ENCODE results near the gene COX20. TPM values are rescaled to one million over a fixed set of nuclear protein-coding genes. Genes with fewer than 3 reads are reported as not detected.

COX20 gene
- total and polyA plus RNA-seq, 2 of the 4 experiments (the other 2 are of a cell fraction), result 13.3 to 27.0 TPM

GRCh38 chr1:244800821-244801220 lies 34.6 kb upstream of the COX20 start:
- POLR2A ChIA-PET (ENCODE audit: unreplicated experiment), result no interaction called here

More at GRCh38 chr1:244800821-244801220, 34.6 kb upstream of the COX20 start:
- Histone ChIP-seq H3K27ac (ENCODE audit: insufficient read depth, low read length) (no peak overlapping the region), H3K4me3 (ENCODE audit: insufficient read depth, low read depth, low read length) (no peak overlapping the region), H3K4me2 (ENCODE audit: low read depth, low read length) (no peak overlapping the region), H2AFZ (replicated peaks; ENCODE audit: low read length, poor library complexity) (peak overlapping the region; percentile 37), H3K79me1 (ENCODE audit: low read depth in 1 of 2, low read length in 2 of 2) (no peaks in the 10 kb centered on the region), H4K20me1 (ENCODE audit: insufficient read depth, low read length) (no peaks in the 10 kb centered on the region), H2BK120ac (ENCODE audit: low read depth, low read length) (no peak overlapping the region), H3K27me3 (ENCODE audit: control insufficient read depth, insufficient read depth, low read length) (no peaks in the 10 kb centered on the region), H3K56ac (ENCODE audit: extremely low read depth, insufficient read depth, low read length) (no peak overlapping the region), H4K91ac (ENCODE audit: insufficient read depth, low read depth, low read length) (no peak overlapping the region), H3K4me1 (ENCODE audit: control insufficient read depth, insufficient read depth, low read length) (no peaks in the 10 kb centered on the region), H2BK20ac (ENCODE audit: low read depth, low read length) (no peak overlapping the region), H2BK15ac (ENCODE audit: low read depth, low read length) (no peak overlapping the region), H2AK9ac (replicated peaks; ENCODE audit: low read depth, low read length, poor library complexity) (no peak overlapping the region), H4K8ac (ENCODE audit: low read depth in 2 of 2, low read length in 2 of 2) (no peak overlapping the region), H2BK5ac (ENCODE audit: low read depth, low read length, poor library complexity, severe bottlenecking) (no peak overlapping the region), H3K14ac (replicated peaks; ENCODE audit: low read depth, low read length) (no peak overlapping the region), H3K18ac (ENCODE audit: low read depth, low read length) (no peak overlapping the region), H3K9me1 (ENCODE audit: insufficient read depth, low read length) (no peaks in the 10 kb centered on the region), H3K9ac (ENCODE audit: low read depth, low read length) (no peak overlapping the region), H2AK5ac (ENCODE audit: low read depth, low read length) (no peak overlapping the region), H3K4ac (ENCODE audit: low read depth, low read length) (no peak overlapping the region), H4K5ac (ENCODE audit: low read depth, low read length) (no peak overlapping the region), H3K36me3 (ENCODE audit: control insufficient read depth, insufficient read depth, low read length) (no peaks in the 10 kb centered on the region), H3K23ac (ENCODE audit: low read depth, low read length) (no peak overlapping the region), H3K9me3 (ENCODE audit: control insufficient read depth, insufficient read depth, low read length) (no peaks in the 10 kb centered on the region)
- BruUV-seq (replicated peaks), result no TSS peak
- DNase-seq (no peak), ATAC-seq (ENCODE audit: low read depth) (no peak)
- intact Hi-C loops (cut with micrococcal nuclease), result loop anchor here (1.0 kb wide), 2 partner anchors 61 to 241 kb away; no protein-coding TSS in a partner anchor
- no CpG with 5 or more reads among the region's 9 CpGs for WGBS, 2 experiments (ENCODE audit: extremely low coverage in 2 of 2, insufficient read length in 1 of 2)
- dilution Hi-C loops (cut with HindIII; ENCODE audit: low sequenced_read_pairs, unreplicated experiment), result no loop called here
- in situ Hi-C loops (cut with MboI; ENCODE audit: low sequenced_read_pairs), result no loop called here
- TF ChIP-seq CEBPB (IDR thresholded peaks at IDR 0.05; ENCODE audit: low read depth, low read length) (no peak), SMC3 (IDR thresholded peaks at IDR 0.05; ENCODE audit: low read depth, low read length) (no peak), USF2 (IDR thresholded peaks at IDR 0.05; ENCODE audit: low read depth, low read length) (no peak), CHD1 (IDR thresholded peaks at IDR 0.05; ENCODE audit: low read depth, low read length) (no peak), ELK1 (IDR thresholded peaks at IDR 0.05; ENCODE audit: borderline replicate concordance, low read depth, low read length) (no peak), CTCF (conservative IDR thresholded peaks at IDR 0.05; ENCODE audit: low read depth, low read length) (no peak), MAZ (IDR thresholded peaks at IDR 0.05; ENCODE audit: borderline replicate concordance, low read depth, low read length) (no peak), BHLHE40 (IDR thresholded peaks at IDR 0.05; ENCODE audit: low read depth, low read length) (no peak), POLR2A (IDR thresholded peaks at IDR 0.05; ENCODE audit: low read depth, low read length) (no peak), RFX5 (IDR thresholded peaks at IDR 0.05; ENCODE audit: low read depth, low read length) (no peak), MAFK (IDR thresholded peaks at IDR 0.05; ENCODE audit: low read depth, low read length) (no peak), RCOR1 (IDR thresholded peaks at IDR 0.05; ENCODE audit: insufficient replicate concordance, low read length) (no peak), NFE2L2 (IDR thresholded peaks at IDR 0.05; ENCODE audit: low read depth, low read length) (no peak), MXI1 (IDR thresholded peaks at IDR 0.05; ENCODE audit: borderline replicate concordance, low read depth, low read length) (no peak), FOS (IDR thresholded peaks at IDR 0.05; ENCODE audit: low read depth, low read length) (no peak), RAD21 (IDR thresholded peaks at IDR 0.05; ENCODE audit: low read length) (no peak)
- CTCF ChIA-PET, result interaction anchor here (1.1 to 1.3 kb wide), 4 partner anchors 27 to 196 kb away, joined by 3 to 5 read pairs (median 4); no protein-coding TSS in a partner anchor

All from IMR-90 (cell line).